Ovary (tissue), 9 donors: ENCODE data around the gene MAGEA4. TPM values are rescaled to one million over a fixed set of nuclear protein-coding genes. Genes with fewer than 3 reads are reported as not detected.

Experiments used
- DNase-seq, 5 donors: peaks; one replicate each; pipeline ENCODE4 v3.0.0-alpha.2; 2019 to 2020
- H3K27ac ChIP-seq, 2 donors: fragments of 200-600 bp; one replicate each; pipeline versions ENCODE4 v1.5.1 to v1.8.0; 2019 to 2022
- H3K27me3 ChIP-seq: fragments of 200-600 bp; one replicate; pipeline ENCODE4 v1.8.0; 2022
- H3K36me3 ChIP-seq: fragments of 200-600 bp; sonication (generic); one replicate; pipeline ENCODE4 v1.5.1; 2019
- H3K4me1 ChIP-seq: one replicate; pipeline ENCODE4 v1.8.1; 2013; ENCODE audit warnings: mild to moderate bottlenecking, moderate library complexity; ENCODE audit not compliant: insufficient read depth
- H3K4me3 ChIP-seq: fragments of 200-600 bp; sonication (generic); one replicate; pipeline ENCODE4 v1.5.1; 2017
- H3K9me3 ChIP-seq, 2 donors: fragments of 200-600 bp in 1 of 2; sonication (generic) in 1 of 2; one replicate each; pipeline versions ENCODE4 v1.5.1 to v1.8.1; 2013 to 2019; ENCODE audit warnings: mild to moderate bottlenecking in 1 of 2, moderate library complexity in 1 of 2
- EP300 ChIP-seq: sonication (generic); formaldehyde crosslinking; IDR thresholded peaks from one replicate; pipeline ENCODE4 v1.6.1; 2017; ENCODE audit warnings: antibody characterized with exemption
- POLR2A ChIP-seq: fragments of 450-650 bp; IDR thresholded peaks from one replicate; pipeline ENCODE4 v1.6.1; 2017; ENCODE audit warnings: antibody characterized with exemption, mild to moderate bottlenecking, moderate library complexity
- WGBS, 3 donors: extraction: QIAGEN DNeasy Blood & Tissue Kit in 1 of 3; methylation state at CpG; one replicate each; pipeline versions ENCODE4 v1.1.5 to v1.1.7; 2013 to 2017; 5-methylcytosine and 5-hydroxymethylcytosine counted together
- intact Hi-C, 4 donors: fragments of 100-400 bp; cut with DNase I; formaldehyde crosslinking; loops; one replicate each; pipeline versions ENCODE4 v1.11.0 to v1.15.1; 2022 to 2023
- polyA plus RNA-seq, 2 donors: library from polyadenylated mRNA; stranded (reverse); fragments of 200-250 nt in 1 of 2; fragments of 350-450 nt in 1 of 2; fragmentation: Illumina TruSeq in 1 of 2; extraction: RNeasy Lipid Tissue Mini Kit (QIAGEN cat#74804) in 1 of 2; gene quantifications; one replicate each; pipeline ENCODE4 v1.2.3, GENCODE V29; 2013 to 2014
- total RNA-seq, 7 donors: library from RNA; depleted of rRNA in 2 of 7; stranded (reverse); fragments of >200 nt in 2 of 7; fragmentation: NEBNext Ultra II Directional in 3 of 7; extraction: Animal tissue kit (Norgen Biotek cat#: 25700) in 3 of 7; gene quantifications; one replicate each; pipeline versions ENCODE4 v1.1.0 to v1.2.4, GENCODE V29; 2016 to 2023
- TF ChIP-seq, protein P1 (sequence below), 3 donors: fragments of 450-650 bp in 2 of 3; fragments of 200-600 bp in 1 of 3; IDR thresholded peaks; one replicate each; pipeline versions ENCODE4 v1.5.1 to v1.8.0; 2016 to 2022; ENCODE audit warnings: antibody characterized with exemption in 3 of 3, mild to moderate bottlenecking in 1 of 3
- donor health status: DM: no; HTN: no; CAD: no; lungs with moderate emphysema.
- donor health status: DM: no; HTN: no; CAD: no.
- donor health status: Bipolar disorder and iron deficiency.
- donor health status: DM: yes; HTN: yes; CAD: no.
- donor health status: DM: no; HTN: no; CAD: no.
- donor health status: DM: yes; HTN: yes; CAD: no.

MAGEA4 gene
- total and polyA plus RNA-seq, 9 donors: not detected

DNA sequence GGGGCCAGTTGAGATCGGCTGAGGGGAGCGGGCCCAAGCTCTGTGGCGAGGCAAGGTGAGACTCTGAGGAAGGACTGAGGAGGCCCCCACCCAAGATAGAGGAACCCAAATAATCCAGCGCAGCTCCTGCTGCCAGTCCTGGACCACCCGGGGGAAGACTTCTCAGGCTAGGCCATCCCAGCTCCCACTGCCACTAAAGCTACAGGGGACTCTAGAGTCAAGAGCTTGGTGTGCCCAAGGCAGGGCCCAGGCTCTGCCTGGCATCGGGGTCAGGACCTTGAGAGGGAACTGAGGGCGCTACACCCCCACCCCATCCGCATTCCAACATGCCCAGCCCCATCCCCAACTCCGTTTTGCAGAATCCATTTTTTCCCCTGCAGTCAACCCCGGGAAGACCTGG lies 8.6 kb downstream of the MAGEA4 start:
- Histone ChIP-seq H3K9me3 (no peaks in the 10 kb centered on the region), H3K4me3 (no peak overlapping the region), H3K36me3 (no peaks in the 10 kb centered on the region), H3K27ac (no peak overlapping the region), H3K4me1 (no peaks in the 10 kb centered on the region), H3K27me3 (no peaks in the 10 kb centered on the region)
- intact Hi-C loops: no loop called here
- 80 to 89% (median 81%) methylated on average over 10 of the region's 10 CpGs for WGBS, 3 donors
- no peak for DNase-seq
- TF ChIP-seq, protein P1, sequence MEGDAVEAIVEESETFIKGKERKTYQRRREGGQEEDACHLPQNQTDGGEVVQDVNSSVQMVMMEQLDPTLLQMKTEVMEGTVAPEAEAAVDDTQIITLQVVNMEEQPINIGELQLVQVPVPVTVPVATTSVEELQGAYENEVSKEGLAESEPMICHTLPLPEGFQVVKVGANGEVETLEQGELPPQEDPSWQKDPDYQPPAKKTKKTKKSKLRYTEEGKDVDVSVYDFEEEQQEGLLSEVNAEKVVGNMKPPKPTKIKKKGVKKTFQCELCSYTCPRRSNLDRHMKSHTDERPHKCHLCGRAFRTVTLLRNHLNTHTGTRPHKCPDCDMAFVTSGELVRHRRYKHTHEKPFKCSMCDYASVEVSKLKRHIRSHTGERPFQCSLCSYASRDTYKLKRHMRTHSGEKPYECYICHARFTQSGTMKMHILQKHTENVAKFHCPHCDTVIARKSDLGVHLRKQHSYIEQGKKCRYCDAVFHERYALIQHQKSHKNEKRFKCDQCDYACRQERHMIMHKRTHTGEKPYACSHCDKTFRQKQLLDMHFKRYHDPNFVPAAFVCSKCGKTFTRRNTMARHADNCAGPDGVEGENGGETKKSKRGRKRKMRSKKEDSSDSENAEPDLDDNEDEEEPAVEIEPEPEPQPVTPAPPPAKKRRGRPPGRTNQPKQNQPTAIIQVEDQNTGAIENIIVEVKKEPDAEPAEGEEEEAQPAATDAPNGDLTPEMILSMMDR (IDR thresholded peaks at IDR 0.05): no peak
- TF ChIP-seq EP300: no peak
- TF ChIP-seq POLR2A: no peak

DNA sequence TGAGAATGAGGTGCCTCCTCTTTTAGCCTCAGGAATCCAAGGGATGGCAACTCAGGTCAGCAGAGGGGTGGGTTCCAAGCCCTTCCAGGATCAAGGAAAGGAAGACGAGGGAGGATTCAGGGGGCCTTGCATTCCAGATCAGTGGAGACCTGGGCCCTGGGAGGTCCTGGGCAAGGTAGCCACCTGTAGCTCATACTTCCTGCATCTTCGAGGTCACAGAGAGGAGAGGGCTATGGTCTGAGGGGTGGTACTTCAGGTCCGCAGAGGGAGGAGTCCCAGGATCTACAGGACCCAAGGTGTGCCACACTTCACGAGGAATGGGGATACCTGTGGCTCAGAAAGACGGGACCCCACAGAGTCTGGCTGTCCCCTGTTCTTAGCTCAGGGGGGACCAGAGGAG lies 9.2 kb downstream of the MAGEA4 start:
- intact Hi-C loops: no loop called here
- Histone ChIP-seq H3K9me3 (no peaks in the 10 kb centered on the region), H3K4me3 (no peak overlapping the region), H3K4me1 (no peaks in the 10 kb centered on the region), H3K36me3 (no peaks in the 10 kb centered on the region), H3K27me3 (no peaks in the 10 kb centered on the region), H3K27ac (no peak overlapping the region)
- TF ChIP-seq, protein P1 (IDR thresholded peaks at IDR 0.05): no peak
- TF ChIP-seq EP300: no peak
- TF ChIP-seq POLR2A: no peak
- 62 to 69% (median 67%) methylated on average over 5 of the region's 5 CpGs for WGBS, 3 donors
- no peak for DNase-seq

DNA sequence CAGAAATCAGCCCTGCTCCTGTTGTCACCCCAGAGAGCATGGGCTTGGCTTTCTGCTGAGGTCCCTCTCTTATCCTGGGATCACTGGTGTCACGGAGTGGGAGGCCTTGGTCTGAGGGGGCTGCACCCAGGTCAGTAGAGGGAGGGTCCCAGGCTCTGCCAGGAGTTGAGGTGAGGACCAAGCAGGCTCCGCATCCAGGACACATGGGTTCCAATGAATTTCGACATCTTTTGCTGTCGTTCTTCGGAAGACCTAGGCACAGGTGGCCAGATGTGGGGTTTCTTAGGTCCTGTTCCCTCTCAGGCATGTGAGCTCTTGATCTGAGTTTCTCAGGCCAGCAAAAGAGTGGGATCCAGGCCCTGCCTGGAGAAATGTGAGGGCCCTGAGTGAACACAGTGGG lies 10.0 kb downstream of the MAGEA4 start:
- Histone ChIP-seq H3K4me1 (no peaks in the 10 kb centered on the region), H3K9me3 (no peaks in the 10 kb centered on the region), H3K36me3 (no peaks in the 10 kb centered on the region), H3K27ac (no peak overlapping the region), H3K4me3 (no peak overlapping the region), H3K27me3 (no peaks in the 10 kb centered on the region)
- DNase-seq: no peak
- intact Hi-C loops: no loop called here
- 81 to 83% (median 83%) methylated on average over 5 of the region's 5 CpGs for WGBS, 3 donors
- TF ChIP-seq, protein P1 (IDR thresholded peaks at IDR 0.05): no peak
- TF ChIP-seq POLR2A: no peak

DNA sequence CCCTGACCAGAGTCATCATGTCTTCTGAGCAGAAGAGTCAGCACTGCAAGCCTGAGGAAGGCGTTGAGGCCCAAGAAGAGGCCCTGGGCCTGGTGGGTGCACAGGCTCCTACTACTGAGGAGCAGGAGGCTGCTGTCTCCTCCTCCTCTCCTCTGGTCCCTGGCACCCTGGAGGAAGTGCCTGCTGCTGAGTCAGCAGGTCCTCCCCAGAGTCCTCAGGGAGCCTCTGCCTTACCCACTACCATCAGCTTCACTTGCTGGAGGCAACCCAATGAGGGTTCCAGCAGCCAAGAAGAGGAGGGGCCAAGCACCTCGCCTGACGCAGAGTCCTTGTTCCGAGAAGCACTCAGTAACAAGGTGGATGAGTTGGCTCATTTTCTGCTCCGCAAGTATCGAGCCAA lies 11.0 kb downstream of the MAGEA4 start:
- no peak for DNase-seq
- intact Hi-C loops: no loop called here
- H3K36me3 ChIP-seq: no peaks in the 10 kb centered on the region
- H3K27ac ChIP-seq: no peak overlapping the region
- H3K4me3 ChIP-seq: no peak overlapping the region
- no peaks in the 10 kb centered on the region for H3K4me1 ChIP-seq
- WGBS, 3 donors: 85 to 91% (median 88%) methylated on average over 6 of the region's 6 CpGs
- H3K9me3 ChIP-seq: no peaks in the 10 kb centered on the region
- TF ChIP-seq EP300: no peak
- TF ChIP-seq POLR2A: no peak
- TF ChIP-seq, protein P1 (IDR thresholded peaks at IDR 0.05): no peak
- H3K27me3 ChIP-seq: no peaks in the 10 kb centered on the region

DNA sequence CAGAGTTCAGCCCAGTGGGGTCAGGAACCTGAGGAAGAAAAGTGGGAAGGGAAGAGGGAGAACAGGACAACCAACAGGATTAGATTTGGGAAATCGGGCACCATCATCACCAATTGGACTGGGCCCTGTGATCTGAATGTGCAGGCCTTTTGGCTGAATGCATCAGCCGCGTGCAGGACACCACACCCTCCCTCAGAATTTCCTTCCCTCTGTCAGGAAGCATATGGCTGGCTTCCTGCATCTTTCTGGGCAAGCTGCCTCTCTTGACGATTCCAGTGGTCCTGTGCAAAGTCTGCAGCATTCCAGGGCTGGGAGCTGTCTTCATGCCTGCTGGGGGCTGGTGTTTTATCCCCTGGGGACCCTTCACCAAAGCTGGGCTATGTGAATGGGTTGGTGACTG lies 16.4 kb downstream of the MAGEA4 start:
- Histone ChIP-seq H3K9me3 (no peaks in the 10 kb centered on the region), H3K27me3 (no peaks in the 10 kb centered on the region), H3K27ac (no peak overlapping the region), H3K36me3 (no peaks in the 10 kb centered on the region), H3K4me1 (no peaks in the 10 kb centered on the region), H3K4me3 (no peak overlapping the region)
- 37 to 57% (median 48%) methylated on average over 4 of the region's 4 CpGs for WGBS, 3 donors
- TF ChIP-seq EP300 (no peak), POLR2A (no peak)
- DNase-seq: no peak
- intact Hi-C loops: no loop called here
